Inflammatory macrophage (primary cell): ENCODE data around the gene FUBP3.
"Not testable (repeated sequence)": the region's sequence is repeated elsewhere in the genome, so short reads cannot be mapped to it uniquely, and the experiment has no call there.

Experiments
- DNase-seq, 2 donors: peaks; one replicate each; pipeline ENCODE4 v3.0.0-alpha.2; 2020 to 2022

Gene FUBP3

DNA sequence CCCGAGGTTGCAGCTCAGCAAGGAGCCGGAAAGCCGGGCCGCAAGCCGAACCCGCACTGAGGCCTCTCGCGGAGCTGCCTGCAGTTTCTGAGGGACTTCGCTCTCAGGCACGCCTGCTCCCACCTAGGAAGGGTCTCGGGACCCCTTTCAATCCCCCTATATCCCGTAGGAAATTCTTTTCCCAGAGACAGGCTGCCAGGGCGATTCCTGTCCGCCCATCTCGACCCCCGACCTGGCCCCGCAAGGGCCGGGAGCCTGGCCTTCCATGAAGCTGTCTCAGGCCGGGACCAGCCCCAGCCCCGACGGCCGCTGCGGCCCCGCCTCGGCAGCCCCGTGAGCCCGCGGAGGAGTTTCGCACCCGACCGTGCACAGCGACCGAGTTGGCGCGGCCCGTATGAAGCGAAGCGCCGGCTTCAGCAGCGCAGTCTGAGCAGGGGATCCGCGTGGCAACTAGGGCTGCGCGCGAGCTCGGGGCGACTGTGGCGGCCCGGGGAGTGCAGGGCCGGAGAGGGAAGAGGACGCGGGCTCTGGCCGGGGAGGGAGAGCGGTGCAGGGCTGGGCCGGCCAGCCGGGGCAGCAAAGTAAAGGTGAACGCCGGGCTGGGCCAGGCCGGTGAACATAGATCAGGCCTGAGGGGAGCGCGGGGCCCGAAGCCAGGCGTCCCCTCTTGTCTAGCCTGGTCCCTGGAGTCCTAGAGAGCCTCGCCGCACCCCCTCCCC is 84.0 kb downstream of the FUBP3 start:
- no peak for DNase-seq

DNA sequence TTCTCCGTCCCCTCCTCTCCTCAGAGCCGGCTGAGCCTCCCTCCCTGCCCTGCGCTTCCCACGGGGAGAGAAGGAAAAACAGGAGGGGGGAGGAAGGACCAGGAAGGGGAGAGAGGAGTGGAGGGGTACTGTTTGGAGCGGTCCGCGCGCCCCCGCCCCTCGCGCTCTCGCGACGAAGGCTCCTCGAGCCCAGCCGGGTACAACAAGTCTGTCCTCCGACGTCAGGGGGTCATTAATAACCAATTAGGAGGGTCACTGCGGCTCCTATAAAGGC is 84.5 kb downstream of the FUBP3 start:
- DNase-seq = no peak

DNA sequence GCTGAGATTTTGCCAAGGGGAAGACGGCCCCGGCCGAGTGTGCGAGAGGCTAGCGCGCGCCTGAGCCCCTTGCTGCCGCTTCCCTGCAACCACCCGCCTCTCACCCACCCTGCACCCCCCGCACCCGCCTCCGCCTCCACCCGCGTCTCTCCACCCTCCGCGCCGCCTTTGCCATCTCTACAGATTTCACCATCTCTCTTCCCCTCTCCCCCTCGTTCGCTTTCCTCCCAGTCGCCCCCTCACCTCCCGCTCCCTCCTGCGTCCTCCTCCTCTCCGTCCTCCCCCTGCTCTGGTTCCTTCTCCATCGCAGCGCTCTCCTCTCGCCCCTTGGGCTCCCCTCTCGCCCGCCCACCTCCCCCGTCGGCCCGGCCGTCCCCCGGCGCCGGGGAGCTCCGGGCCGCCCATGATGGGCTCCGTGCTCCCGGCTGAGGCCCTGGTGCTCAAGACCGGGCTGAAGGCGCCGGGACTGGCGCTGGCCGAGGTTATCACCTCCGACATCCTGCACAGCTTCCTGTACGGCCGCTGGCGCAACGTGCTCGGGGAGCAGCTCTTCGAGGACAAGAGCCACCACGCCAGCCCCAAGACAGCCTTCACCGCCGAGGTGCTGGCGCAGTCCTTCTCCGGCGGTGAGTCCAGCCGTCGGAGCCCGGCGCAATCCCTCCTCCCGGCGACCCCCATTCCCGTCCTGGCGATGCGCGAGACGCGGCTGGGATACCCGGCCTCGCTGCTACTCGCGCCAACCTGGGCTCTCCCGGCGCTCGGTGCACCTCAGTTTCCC is 85.1 kb downstream of the FUBP3 start, which contains the start of gene PRDM12:
TSS of gene PRDM12 (plus strand) at position 344 of the 778 bp plus-strand sequence. CDS start at position 404, 60 bp downstream.
- DNase-seq = no peak

DNA sequence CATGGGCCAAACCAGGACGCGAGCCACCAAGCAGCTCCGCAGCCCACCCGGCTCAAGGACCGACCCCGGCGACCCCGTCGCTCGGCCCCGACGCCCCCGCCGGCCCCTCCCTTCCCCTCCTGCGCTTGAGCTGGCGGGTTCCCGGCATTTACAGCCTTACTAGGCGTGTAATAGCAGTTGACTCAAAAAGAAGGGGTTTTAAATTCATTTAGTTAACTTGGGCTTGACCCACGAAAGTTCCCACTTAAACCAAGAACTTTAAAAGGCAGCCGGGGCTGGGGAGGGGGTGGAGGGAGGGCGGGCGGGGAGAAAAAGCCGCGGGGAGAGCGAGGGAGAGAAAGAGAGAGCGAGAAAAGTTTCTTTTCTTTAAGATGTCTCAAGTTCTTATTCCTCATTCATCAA is 85.7 kb downstream of the FUBP3 start:
- DNase-seq = no peak

DNA sequence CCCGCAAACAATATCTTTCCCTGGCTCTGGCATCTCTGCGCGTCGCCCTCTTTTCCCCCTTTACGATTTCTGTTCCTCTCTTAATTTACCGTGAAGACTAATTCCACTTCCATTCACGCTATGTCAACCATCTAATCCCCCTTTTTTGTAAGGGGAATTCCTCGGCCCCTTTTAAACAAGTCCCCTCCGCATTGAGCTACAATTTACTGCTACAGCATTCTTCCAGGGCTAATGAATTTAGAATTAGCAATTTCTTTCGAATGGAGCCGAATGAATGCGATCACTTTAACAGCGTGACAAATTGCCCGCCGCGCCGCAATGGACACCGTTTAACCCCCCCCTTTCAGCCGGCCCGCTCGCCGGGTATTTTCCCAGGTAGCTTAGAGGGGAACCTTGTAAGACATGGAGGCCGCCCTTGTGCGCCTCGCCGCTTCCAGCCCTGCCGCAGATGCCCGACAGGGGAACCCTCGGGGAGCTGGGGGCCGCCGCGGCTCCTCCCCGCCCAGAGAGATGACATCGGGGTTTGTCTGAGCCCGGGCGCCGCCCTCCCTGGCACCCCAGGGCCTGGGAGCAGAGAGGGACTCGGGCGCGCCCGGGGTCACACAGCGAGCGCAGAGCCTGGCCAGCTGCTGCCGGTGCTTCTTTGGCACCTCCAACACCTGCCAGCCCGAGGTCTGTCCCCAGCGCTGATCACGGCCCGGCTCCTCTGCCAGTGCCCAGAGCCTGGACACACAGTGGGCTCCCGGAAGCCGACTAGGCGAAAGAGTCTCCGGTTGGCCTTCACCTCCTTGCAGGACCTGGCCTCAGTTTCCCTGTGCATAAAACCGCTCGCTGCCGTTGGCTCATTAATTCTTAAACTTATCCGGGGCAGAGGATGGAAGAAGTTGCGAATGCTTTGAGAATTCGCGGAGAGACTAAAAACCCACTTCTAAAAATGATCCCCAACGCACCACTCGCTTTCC is 86.3 kb downstream of the FUBP3 start:
- DNase-seq = no peak

DNA sequence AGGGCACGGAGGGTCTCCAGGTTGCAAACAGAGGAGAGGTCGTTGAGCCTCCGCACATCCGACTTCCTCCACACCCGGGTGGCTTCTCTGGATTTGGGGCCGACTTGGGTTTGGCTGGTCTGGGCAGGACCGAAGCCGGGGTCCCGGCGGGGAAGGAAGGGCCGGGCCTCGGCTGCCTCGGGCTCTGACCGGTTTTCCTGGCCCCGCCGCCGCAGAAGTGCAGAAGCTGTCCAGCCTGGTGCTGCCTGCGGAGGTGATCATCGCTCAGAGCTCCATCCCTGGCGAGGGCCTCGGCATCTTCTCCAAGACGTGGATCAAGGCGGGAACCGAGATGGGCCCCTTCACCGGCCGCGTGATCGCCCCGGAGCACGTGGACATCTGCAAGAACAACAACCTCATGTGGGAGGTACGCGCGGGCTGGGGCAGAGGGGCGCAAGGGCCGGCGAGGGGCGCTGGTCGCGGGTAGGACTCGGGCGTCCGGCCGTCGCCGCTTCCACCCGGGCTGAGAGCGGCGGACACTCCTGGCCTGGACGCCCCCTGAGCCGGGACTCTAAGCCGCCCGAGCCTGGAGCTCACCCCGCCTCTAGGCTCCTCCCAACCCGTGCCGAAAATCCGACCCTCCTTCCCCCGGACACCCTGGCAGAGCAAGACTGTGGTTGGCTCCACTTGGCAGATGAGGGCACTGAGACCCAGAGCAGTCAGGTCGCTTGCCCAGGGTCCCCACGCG is 87.2 kb downstream of the FUBP3 start:
- no peak for DNase-seq

DNA sequence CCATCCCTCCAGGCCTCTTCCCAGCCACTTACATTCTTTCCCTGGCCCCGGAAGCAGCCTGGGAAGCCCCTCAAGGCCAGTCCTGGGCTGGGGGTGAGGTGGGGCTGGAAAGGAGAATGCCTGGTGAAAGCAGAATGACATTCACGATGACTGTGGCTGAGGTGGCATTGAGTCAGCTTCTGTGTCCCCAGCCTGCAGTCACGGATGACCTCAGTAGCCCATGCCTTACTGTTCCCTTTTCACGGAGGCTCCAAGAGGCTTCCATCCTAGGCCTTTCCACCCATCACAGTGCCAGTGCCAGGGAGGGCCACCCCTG is 87.7 kb downstream of the FUBP3 start:
- DNase-seq = peak in 1 of 2 donors; percentile 32

DNA sequence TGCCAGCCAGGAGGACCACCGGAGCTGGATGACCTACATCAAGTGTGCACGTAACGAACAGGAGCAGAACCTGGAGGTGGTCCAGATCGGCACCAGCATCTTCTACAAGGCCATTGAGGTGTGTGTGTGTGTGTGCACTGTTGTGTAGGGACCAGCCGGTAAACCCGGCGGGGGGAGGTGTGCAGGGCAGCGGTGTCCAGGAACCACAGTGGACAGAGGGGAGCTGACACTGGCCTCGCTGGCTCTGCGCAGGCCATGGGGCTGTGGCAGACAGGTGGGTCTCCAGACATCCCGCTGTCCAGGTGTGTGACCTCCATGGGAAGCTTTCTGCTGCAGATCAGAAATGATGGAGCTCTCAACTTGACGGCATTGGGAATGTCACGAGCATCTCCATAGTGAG is 88.8 kb downstream of the FUBP3 start:
- DNase-seq = no peak

DNA sequence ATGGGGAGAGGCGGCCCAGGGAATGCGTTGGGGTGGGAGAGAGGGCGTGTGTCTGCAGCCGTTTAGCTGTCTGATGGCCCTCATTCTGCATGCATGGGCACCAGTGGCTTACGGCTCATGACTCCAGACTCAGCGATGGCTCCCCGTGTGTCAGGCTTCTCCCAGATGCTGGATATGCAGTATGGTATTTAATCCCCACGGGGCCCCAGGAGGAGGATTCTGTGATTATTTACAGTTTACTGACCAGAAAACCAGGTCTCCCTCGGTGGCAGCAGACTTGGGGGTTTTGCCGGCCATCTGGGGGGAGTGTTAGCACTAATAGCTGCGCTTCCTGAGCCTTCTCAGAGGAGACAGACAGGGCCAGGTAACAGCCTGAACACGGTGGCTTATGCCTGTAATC is 89.3 kb downstream of the FUBP3 start:
- DNase-seq = no peak

DNA sequence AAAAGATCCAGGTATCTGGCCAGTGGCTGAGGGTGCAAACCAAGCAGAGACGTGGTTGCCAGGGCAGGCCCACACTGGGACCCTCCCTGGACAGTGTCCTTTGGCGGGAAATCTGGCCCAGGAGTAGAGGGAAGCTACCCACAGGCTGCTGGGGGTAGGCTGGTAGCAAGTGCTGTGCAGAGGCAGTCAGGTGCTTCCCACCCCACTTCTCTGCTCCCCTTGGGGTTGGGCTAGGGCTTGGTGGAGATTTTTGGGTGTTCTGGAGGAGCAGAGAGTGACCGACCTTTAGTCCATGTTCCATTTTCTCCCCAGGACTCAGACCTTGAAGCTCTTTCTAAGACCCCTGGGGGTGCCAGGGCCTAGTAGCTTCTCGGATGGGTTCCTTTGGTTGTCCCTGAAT is 90.6 kb downstream of the FUBP3 start:
- no peak for DNase-seq

DNA sequence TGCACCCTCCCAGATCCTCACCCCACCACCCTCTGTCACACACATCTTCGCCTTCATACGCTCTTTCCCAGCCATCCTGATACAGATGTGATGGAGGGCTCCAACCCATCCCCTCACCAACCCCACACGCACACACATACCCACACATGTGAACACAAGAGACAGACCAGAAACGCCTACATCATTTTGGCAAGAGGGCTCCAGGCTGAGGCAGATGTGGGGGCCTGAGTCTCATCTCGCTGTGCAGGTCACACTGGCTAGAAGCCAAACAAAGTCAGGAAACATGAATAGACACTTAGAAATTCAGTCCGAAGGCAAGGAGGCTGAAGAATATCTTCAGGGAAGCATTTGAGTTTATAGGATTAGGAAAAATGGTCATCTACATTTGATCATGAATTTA is 91.3 kb downstream of the FUBP3 start:
- DNase-seq = no peak

DNA sequence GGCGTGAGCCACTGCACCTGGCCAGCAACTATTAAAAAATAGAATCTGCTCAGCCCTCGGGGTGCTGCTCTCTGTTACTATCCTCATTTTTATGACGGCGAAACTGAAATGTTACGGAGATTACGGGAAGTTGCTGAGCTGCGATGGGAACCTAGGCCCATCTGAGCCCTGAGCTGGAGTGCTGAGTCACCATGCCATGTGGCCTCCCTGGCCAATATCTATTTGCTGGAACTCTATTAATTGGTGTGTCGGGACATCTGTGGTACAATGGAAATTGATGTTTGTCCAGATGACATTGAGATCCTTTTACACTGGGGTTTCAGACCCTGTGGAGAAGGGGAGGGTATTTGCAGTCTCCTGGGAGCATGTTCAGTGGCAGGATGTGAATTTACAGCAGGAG is 93.1 kb downstream of the FUBP3 start:
- DNase-seq = no peak

DNA sequence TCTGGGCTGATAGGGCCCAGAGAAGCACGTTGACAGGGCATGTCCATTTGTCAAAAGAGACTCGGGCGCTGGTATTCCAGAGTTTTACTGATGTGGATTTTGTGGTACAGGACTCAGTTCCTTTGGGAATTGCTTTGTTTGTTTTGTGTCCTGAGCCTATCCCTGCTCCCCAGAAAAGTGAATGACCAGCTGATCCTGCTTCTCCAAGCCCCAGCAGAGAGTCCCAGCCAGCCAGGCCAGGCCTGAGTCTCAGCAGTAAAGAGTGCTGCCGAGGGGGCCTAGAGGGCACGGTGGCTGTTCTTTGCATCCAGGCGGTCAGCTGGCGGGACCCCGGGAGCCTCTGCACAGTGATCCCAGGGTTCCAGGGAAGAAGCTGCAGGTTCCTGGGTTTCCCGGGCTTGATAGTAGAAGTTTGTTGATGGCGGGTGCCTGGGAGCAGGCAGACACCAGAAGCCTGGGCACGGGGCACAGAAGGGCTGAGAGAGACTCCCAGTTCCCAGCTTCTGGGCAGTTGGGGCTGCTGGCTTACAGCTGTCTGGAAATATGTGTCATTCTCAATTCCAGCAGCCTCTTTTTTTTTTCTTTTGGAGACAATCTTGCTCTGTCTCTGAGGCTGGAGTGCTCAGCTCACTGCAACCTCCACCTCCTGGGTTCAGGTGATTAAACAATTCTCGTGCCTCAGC is 93.7 kb downstream of the FUBP3 start:
- no peak for DNase-seq

DNA sequence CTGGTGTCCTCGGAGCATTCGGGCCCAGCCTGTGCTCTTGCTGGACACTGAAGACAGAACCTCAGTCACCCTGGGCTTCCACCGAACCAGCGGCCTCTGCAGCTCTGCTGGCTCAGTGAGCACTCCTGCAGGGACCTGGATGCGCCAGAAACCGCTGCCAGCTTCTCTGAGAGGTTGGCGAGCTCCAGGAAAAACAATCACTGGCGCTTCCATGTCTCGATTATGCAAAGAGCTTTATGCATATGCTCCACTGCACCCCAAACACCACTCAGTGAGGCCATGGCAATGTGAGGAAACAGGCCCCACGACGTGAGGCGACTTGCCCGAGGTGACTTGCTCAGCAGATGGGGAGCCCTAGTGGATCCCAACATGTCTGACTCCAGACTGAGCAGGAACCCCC is 96.0 kb downstream of the FUBP3 start:
- DNase-seq = no peak

DNA sequence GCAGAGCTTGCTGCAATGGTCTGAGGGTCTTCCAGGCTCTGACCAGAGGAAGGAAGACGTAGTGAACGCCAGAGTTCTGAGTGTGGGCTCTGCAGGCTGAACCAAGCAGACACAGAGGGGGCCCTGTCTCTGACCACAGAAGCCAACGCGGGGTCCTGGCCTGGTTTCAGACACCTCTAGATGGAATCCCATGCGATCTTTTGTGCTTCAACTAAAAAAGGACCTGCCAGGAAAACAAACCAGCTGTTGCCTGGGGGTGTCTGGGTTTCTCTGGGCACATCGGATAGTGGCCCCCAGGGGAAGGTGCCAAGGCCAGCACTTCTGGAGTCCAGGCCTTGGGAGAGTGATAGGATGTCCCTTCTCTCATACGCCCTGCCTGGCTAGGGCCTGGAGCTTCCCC is 97.9 kb downstream of the FUBP3 start:
- no peak for DNase-seq

DNA sequence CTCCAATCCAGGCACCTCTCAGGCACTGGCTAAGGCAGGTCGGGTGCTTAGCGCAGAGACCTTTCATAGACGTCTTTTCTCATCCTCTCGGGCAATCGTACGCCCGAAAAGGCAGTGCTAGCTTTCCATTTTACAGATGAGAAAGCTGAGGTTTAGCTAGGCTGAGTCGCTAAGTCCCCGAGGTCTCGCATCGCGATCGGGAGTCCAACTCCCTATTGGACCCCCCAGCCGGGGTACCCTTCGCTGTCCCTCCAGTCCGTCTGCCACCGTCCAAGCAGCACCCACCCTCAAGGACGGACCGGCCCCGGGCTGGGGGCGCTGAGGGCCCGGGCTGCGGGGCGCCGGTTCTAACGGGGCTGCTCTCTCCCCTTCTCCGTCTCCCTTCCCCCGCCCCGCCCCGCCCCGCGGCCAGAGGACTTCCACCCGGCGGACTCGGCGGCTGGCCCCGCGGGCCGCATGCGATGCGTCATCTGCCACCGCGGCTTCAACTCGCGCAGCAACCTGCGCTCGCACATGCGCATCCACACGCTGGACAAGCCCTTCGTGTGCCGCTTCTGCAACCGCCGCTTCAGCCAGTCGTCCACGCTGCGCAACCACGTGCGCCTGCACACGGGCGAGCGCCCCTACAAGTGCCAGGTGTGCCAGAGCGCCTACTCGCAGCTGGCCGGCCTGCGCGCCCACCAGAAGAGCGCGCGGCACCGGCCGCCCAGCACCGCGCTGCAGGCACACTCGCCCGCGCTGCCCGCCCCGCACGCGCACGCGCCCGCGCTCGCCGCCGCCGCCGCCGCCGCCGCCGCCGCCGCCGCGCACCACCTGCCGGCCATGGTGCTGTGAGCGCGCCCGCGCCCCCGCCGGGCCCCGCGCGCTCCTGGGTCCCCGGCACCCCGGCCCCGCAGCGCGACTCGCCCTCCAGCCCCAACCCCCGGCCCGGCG is 101.7 kb downstream of the FUBP3 start:
- peak; percentile 78 to 83 for DNase-seq

DNA sequence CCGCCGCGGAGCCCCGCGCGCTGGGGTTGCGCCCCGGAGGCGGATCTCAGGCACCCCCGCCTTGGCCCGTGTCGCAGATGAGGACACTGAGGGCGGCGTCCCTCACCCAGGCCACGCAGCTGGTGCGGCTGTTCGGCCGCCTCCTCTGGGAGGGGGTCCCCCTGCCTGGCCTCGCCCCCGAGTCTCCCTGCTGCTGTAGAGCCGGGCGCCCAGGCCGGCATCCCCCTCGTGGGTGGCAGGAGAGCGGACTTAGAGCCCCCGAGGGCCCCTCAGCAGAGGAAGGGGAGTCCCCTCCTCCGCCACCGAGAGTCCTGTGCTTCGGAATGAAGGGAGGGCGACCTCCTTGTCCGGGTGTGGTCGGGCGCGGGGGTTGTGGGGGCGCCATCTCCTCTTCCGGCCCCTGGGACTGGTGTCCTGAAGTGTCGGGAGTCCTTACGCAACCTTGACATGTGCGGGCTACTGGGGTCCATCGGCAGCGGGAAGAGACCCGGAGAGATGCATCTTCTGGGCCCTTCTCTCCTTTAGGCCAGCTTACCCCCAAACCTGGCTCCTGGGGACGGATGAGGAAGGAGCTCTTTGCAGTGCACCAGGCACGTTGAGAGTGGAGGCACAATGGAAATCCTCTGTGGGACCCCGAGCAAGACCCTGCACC is 102.5 kb downstream of the FUBP3 start:
- DNase-seq = no peak

DNA sequence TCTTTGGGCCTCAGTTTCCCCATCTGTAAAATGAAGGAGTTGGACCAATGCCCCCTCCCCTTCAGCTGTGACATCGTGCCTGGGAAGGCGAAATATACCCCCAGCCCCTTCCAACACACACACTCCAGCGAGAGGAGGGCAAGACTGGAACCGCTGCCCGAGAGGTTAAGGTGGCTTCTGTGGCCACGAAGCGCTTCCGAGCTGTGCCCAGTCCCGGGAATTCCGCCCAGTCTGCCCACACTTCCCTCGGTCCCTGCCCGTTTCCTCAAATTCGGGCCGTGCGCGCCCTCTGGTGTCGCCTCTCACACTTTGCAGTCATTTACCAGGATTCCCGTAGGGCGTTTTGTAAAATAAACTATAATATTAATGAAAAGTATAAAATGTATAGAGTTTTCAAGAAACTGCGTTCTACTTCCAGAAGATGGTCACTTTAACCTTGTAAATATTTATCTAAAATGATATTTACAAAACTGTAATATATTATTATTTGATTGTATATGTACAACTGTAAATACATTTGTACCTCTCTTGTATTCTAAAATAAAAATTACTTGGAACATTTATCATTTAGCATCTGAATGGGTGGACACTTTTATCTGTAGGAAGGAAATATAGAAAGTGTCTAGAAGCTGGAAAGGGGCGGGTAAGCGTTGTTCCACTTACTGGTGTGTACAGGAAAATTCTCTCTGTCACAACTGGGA is 103.2 kb downstream of the FUBP3 start:
- DNase-seq = peak; percentile 68 to 79

DNA sequence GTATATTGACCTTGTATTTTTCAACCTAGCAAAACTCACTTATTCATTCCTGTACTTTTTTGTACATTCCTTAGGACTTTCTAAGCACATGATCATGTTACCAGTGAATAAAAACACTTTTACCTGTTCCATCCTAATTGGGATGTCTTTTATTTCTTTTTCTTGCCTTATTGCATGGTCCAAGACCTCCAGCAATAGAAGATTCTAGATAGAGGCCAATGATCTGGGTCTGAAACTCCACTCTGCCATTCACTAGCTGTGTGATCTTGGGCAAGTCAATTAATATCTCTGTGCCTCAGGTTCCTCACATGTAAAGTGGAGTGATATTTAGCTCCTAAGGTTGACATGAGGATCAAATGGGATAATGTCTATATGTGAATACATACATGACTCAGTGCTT is 105.7 kb downstream of the FUBP3 start:
- DNase-seq = no peak

DNA sequence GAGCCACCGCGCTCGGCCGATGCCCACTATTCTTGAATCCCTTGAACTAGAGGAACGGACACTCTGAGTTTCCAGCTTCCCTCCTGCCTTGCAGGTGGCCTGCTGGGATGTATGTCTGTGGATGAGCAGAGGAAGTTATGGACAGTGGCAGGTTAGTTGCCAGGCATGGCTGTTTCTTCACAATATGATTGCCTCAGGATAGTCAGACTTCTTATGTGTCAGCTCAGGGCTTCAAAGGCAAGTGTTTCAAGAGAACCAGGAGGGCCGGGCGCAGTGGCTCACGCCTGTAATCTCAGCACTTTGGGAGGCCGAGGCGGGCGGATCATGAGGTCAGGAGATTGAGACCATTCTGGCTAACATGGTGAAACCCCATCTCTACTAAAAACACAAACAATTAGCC is 106.6 kb downstream of the FUBP3 start:
- not testable (repeated sequence) for DNase-seq
